ENCODE measurements around the gene WFDC11. TPM values are rescaled to one million over a fixed set of nuclear protein-coding genes. Genes with fewer than 3 reads are reported as not detected.
A peak's percentile ranks its signal among the peaks of the same experiment; 100 is the strongest.

Gene WFDC11
- total RNA-seq, 1 experiment from 2014 or later = not detected

GRCh38 chr20:45629496-45630100 lies 40.4 kb downstream of the WFDC11 start, which contains the start of gene WFDC10A:
Gene WFDC10A, plus strand, starts transcription at chr20:45629739. Its CDS starts 75 bp downstream, at chr20:45629814.
- no peaks in the 10 kb centered on the region for H3K36me3 ChIP-seq (ENCODE audit: control insufficient read depth in 1 of 2, insufficient read depth in 2 of 2, low read length in 2 of 2)
- CTCF ChIA-PET = interaction anchor here (0.6 to 2.8 kb wide), 15 partner anchors 10 to 141 kb away, joined by 3 to 22 read pairs (median 4); no protein-coding TSS in a partner anchor
- peak within 1 kb of the TSS; percentile 59 for H3K4me2 ChIP-seq (ENCODE audit: low read length)
- H4K20me1 ChIP-seq (ENCODE audit: insufficient read depth) = no peaks in the 10 kb centered on the region
- POLR2A ChIA-PET = no interaction called here
- H3K4me3 ChIP-seq (replicated peaks in 1 of 2; ENCODE audit: low read depth in 1 of 2, low read length in 2 of 2) = no peak within 1 kb of the TSS
- DNase-seq (ENCODE audit: low read depth, low spot score) (peak; percentile 69), ATAC-seq (peak; percentile 100)
- no peak within 1 kb of the TSS for H3K27ac ChIP-seq (ENCODE audit: low read depth, low read length)
- RAD21 ChIA-PET (ENCODE audit: low non-redundant PET in 1 of 2, low total read pairs in 2 of 2, uncharacterized antibody in 2 of 2, unreplicated experiment in 2 of 2) = interaction anchor here (1.0 to 1.4 kb wide), 2 partner anchors 141 kb away, joined by 9 to 10 read pairs; no protein-coding TSS in a partner anchor
- no peaks in the 10 kb centered on the region for H3K9me3 ChIP-seq (ENCODE audit: control insufficient read depth in 1 of 2, insufficient read depth in 1 of 2, low read depth in 1 of 2, low read length in 2 of 2)
- H3K9me2 ChIP-seq (ENCODE audit: insufficient read depth) = no peaks in the 10 kb centered on the region
- peaks cover 0 to 4% of the 10 kb centered on the region in 2 experiments; a peak in 2 of 4 replicates for H3K4me1 ChIP-seq (ENCODE audit: control insufficient read depth in 1 of 2, insufficient read depth in 2 of 2, low read length in 2 of 2)
- no peaks in the 10 kb centered on the region for H3K27me3 ChIP-seq (ENCODE audit: insufficient read depth, low read length)
- no peak within 1 kb of the TSS for H3K9ac ChIP-seq (ENCODE audit: low read length)
- intact Hi-C loops (cut with micrococcal nuclease) = loop anchor here (1.0 kb wide), 1 partner anchor 142 kb away; no protein-coding TSS in a partner anchor
- peak within 1 kb of the TSS; percentile 70 for H2AFZ ChIP-seq (ENCODE audit: low read depth, low read length, poor library complexity, severe bottlenecking)
- no peaks in the 10 kb centered on the region for H3K79me2 ChIP-seq (ENCODE audit: insufficient read depth, low read length)
- no TSS peak for BruUV-seq (replicated peaks)
- TF ChIP-seq SRF (IDR thresholded peaks at IDR 0.05; ENCODE audit: low read depth) (no peak), SIN3A (IDR thresholded peaks at IDR 0.05; ENCODE audit: low read depth) (no peak), ZFX (IDR thresholded peaks at IDR 0.05) (no peak), RAD21 (IDR thresholded peaks at IDR 0.05; ENCODE audit: low read depth) (peak; percentile 63), MAX (IDR thresholded peaks at IDR 0.05) (peak; percentile 75), CEBPB (IDR thresholded peaks at IDR 0.05; ENCODE audit: low read depth) (no peak), CTCF (IDR thresholded peaks at IDR 0.05 in 2 of 3, conservative IDR thresholded peaks at IDR 0.05 in 1 of 3; ENCODE audit: borderline replicate concordance in 1 of 3, insufficient read depth in 1 of 3, low read depth in 2 of 3, low read length in 2 of 3) (peak; percentile 56 to 86 (median 78); a peak in 5 of 6 replicates), CBX3 (IDR thresholded peaks at IDR 0.05; ENCODE audit: low read depth) (peak; percentile 26; the same call in 1 of the 2 replicates)

All from HCT116 (cell line).